Fibroblast of skin of abdomen (primary cell): ENCODE data around the gene LRBA.
"Not testable (repeated sequence)": the region's sequence is repeated elsewhere in the genome, so short reads cannot be mapped to it uniquely, and the experiment has no call there.

Experiments
- DNase-seq: peaks from one replicate; pipeline ENCODE4 v3.0.0-alpha.2; 2013

LRBA gene

GRCh38 chr4:150940123-150940522, 75.0 kb downstream of the LRBA start:
- no peak for DNase-seq

- DNase-seq, result no peak
Observed at GRCh38 chr4:150939530-150939929, 75.6 kb downstream of the LRBA start.

DNA sequence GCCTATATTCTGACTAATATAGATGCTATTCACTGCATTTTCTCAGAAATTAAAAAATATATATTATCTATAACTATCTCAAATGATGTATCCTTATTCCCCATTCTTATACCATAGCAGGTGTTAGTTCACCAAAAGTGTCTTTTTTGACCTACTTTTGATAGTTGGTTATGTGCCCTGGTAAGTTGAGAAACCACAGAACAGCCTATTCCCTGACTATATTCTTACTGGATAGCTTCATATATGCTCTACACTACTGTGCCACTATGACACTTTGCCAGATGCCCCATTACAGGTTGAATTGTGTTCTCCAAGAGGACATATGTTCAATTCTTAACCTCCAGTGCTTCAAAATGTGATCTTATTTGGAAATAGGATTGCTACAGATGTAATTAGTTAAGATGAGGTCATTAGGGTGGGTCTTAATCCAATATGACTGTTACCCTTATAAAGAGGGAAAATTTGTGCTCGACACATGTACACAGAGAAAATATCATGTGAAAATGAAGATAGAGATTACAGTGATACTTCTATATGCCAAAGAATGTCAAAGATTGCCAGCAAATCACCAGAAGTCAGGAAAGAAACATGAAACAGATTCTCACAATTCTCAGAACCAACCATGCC, 76.1 kb downstream of the LRBA start:
- no peak for DNase-seq

DNA sequence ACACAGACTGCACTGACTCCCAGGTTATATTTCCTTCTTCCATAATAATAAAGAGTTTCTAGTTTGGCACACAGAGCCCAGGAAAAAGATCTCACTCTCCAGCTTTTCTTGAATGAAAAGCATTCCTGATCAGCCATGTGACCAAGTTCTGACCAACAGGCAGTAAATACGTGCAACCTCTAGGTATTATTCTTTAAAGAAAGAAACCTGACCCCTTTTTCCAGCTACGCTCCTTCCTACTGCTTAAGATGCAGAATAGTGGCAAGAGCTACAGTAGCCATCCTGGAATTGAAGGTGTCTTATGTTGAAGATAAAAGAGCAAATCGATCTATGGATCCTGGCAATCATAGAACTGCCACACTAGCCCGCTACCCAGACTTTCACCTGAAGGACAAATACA, 76.7 kb downstream of the LRBA start:
- no peak for DNase-seq

DNA sequence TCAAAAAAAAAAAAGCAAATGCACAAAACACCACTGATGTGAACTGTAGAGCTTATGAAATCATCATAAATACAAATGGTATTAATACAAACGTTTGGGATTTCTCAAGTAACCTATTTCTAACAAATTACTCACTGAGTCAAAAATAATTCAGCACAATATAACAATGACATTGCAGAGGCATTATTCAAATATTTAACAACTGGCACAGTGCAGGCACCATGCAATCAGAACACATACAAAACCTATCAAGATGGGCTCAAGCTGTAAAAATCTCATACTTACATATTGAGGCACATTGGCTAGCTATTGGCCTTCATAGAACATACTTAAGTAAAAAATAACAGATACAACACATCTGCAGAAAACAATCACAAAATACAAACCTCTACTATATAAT, 81.1 kb downstream of the LRBA start:
- DNase-seq, result no peak

GRCh38 chr4:150931796-150932195, 83.3 kb downstream of the LRBA start:
- no peak for DNase-seq

DNA sequence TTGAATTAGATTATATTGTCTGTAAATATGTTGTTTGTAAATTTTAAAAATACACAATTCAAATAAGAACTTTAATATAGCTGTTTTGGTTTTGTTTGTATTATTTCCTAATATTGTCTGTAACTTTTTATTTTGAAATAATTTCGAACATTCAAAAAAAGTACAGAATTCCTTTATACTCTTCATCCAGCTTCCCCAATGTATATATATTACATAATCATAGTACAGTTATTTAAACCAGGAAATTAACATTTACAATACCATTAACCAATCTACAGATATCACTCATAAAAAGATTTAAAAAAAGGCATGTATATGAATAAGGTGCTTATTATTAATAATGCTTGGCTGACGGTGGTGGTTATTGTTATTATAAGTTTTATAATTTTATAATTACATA, 84.1 kb downstream of the LRBA start:
- DNase-seq, result no peak

DNA sequence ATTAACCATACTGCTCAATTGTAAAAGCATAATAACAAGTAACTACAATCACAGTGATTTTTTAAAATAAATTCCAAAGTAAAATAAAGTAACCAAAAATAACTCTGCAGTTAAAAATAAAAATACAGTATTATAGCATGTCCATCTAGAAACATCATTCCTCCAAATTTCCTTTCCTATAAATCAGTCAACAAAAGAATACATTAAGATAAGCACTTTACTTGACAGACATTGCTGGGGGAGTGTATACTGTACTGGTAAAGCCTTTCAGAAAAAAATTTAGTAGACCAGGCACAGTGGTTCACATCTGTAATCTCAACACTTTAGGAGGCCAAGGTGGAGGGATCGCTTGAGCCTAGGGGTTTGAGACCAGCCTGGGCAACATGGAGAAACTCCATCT, 91.1 kb downstream of the LRBA start:
- no peak for DNase-seq

DNA sequence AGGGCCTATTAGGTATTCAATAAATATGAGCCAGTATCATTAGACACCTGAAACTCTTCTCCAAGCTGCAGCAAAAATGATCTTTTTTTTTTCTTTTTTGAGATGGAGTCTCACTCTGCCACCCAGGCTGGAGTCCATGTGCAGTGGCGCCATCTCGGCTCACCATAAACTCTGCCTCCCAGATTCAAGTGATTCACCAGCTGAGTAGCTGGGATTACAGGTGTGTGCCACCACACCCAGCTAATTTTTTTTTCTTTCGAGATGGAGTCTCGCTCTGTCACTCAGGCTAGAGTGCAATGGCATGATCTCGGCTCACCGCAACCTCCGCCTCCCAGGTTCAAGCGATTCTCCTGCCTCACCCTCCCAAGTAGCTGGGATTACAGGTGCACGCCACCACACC, 93.6 kb downstream of the LRBA start:
- not testable (repeated sequence) for DNase-seq

DNA sequence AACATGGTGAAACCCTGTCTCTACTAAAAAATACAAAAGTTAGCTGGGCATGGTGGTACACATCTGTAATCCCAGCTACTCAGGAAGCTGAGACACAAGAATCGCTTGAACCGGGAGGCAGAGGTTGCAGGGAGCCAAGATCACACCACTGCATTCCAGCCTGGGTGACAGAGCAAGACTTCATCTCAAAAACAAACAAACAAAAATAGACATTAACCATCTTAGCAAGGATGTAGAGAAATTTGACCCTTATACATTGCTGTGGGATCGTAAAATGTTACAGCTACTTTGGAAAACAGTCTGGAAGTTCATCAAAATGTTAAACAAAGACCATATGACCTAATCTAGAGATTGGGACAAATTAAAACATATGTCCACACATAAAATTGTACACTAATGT, 96.5 kb downstream of the LRBA start:
- not testable (repeated sequence) for DNase-seq

DNA sequence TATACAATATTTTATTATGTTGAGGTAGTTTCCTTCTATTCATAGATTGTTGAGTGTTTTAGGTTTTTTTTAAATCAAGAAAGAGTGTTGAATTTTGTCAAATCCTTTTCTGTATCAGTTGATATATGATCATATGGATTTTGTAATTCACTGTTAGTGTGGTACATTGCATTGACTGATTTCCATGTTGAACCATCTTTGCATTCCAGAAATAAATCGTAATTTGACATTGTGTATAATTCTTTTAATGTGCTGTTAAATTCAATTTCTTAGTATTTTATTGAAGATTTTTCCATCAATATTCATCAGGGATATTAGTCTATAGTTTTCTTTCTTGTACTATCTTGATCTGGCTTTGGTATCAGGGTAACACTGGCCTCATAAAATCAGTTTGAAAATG, 103.8 kb downstream of the LRBA start:
- DNase-seq, result no peak

DNA sequence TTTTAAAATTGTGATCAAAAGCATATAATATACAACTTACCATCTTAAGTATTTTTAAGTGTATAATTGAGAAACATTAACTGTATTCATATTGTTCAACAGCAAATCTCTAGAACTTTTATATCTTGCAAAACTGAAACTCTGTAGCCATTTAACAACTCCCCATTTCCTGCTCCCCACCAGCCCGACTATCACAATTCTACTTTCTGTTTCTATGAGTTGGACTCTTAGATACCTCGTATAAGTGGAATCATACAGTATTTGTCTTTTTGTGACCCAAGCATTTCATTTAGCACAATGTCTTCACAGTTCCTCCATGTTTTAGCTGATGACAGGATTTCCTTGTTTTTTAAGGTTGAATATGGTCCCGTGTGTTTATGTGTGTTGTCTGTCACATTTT, 106.0 kb downstream of the LRBA start:
- DNase-seq, result no peak

- DNase-seq, result no peak
Observed at GRCh38 chr4:150906987-150907633, 108.0 kb downstream of the LRBA start.

- DNase-seq, result no peak
Observed at GRCh38 chr4:150904671-150905070, 110.4 kb downstream of the LRBA start.

GRCh38 chr4:150903603-150904002, 111.5 kb downstream of the LRBA start:
- no peak for DNase-seq

- no peak for DNase-seq
Observed at GRCh38 chr4:150896497-150896896, 118.6 kb downstream of the LRBA start.

DNA sequence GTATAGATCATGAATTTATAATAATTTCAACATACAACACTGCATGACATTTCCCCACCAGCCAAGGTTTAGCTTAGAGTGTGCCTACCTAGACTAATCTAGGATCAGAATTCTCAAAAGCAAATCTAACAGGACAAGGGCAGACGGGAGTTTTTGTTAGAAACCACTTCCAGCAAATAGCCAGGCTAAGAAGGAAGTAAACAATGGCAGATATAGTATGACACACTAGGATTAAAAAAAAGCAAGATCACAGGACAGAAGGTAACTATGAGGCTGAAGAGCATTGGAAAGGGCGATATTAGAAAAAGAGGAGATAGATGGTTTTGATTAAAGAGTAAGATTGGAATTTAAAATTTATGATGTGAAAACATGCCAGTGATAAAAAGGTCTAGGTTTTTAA, 124.8 kb downstream of the LRBA start:
- no peak for DNase-seq

DNA sequence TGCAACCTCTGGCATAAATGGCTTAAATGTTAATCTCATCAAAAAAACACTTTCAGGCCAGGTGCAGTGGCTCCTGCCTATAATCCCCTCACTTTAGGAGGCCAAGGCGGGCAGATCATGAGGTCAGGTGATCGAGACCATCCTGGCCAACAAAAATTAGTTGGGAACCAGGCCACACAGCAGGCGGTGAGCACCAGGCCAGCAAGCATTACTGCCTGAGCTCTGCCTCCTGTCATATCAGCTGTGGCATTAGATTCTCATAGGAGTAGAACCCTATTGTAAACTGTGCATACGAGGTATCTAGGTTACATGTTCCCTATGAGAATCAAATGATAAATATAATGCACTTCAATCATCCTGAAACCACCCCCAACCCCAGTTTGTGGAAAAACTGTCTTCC, 125.8 kb downstream of the LRBA start:
- DNase-seq, result no peak

GRCh38 chr4:150888625-150889024, 126.5 kb downstream of the LRBA start:
- DNase-seq, result no peak

GRCh38 chr4:150888217-150888616, 126.9 kb downstream of the LRBA start:
- no peak for DNase-seq

DNA sequence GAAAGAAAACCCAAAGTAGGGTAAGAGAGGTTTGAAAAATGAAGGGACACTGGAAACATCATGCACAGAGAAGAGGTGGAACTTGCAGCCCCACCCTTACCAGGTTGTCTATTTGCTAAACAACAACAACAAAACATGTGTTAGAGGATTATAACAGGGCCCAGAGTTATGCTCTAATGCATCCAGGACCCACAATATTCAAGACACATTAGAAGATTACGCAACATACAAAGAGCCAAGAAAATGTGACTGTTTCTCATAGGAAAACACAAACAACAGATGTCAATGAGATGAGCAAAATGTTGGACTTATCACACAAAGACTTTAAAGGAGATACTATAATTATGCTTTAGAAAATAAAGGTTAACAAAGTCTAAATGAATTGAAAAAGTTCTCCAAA, 128.5 kb downstream of the LRBA start:
- DNase-seq, result no peak

DNA sequence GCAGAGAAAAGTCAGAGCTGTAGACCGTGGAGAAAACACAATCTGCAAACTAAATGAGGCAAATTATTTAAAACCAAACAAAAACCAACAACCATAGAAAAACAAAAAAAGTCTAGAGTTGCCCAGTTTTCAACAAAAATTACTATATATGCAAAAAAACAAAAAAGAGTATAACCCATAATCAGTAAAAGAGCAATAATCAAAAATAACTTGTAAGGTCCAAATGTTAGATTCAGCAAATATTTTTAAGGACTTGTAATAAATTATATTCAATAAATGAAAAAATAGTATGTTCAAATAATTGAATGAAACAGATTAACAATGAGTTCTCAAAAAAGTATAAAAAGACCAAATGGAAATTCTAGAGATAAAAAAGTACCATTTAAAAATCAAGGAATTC, 130.5 kb downstream of the LRBA start:
- no peak for DNase-seq

- no peak for DNase-seq
Observed at GRCh38 chr4:150875367-150875766, 139.7 kb downstream of the LRBA start.

DNA sequence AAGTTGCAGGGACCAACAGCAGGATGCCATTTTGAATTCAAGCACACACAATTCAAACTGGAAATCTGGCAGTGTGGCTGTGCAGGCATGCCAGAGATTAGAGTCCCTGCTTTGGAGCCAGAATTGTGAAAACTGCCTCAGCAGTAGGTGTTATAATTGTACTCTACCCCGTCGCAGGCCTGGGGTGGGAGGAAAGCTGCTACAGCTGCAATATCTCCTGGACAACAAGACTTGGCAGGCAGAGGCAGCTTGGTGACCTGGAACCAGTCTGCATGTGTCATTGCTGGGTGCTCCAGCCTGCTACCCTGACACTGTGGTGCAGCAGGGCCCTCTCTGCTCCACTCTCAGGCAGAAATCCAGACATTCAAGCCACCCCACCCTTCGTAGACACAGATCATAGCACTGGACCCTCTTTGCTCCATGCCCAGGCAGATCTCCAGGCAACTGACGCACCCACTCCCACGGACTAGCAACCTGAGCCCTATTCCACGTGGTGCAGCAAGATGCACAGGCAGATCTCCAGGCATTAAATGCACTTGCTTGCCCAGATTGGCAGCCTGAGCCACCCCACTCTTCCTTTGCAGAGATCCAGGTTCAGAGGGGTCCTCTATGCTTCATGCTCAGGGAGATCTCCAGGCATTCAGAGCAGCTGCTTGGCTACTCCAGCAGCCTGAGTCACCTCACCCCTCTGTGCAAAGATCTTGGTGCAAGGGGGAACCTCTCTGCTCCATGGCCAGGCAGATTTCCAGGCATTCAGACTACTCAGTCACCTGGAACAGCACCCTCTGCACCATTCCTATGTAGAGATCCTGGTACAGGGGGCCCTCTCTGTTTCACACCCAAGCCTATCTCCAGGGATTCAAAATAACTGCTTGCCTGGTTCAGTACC, 140.5 kb downstream of the LRBA start:
- no peak for DNase-seq
